Measurements from ENCODE around the gene SLMAP. TPM values are rescaled to one million over a fixed set of nuclear protein-coding genes. Genes with fewer than 3 reads are reported as not detected.

The SLMAP gene
- polyA plus RNA-seq, 1 of the 3 experiments (the other 2 are of a cell fraction), result 10.5 TPM

GRCh38 chr3:57929988-57930387 lies 173.9 kb downstream of the SLMAP start:
- Histone ChIP-seq H2AFZ (ENCODE audit: low read depth) (no peak overlapping the region), H3K4me3 (ENCODE audit: low read depth in 2 of 2, low read length in 1 of 2) (no peak overlapping the region), H3K27ac (ENCODE audit: low read depth in 2 of 2, low read length in 1 of 2) (no peak overlapping the region), H4K20me1 (ENCODE audit: insufficient read depth) (no peaks in the 10 kb centered on the region), H3F3A (replicated peaks; ENCODE audit: insufficient read depth) (peaks cover 5% of the 10 kb centered on the region), H3K9me3 (no peaks in the 10 kb centered on the region), H3K4me1 (ENCODE audit: control insufficient read depth in 1 of 2, insufficient read depth in 2 of 2, low read depth in 1 of 2, low read length in 1 of 2) (no peaks in the 10 kb centered on the region), H3K9ac (no peak overlapping the region), H3K27me3 (ENCODE audit: insufficient read depth) (no peaks in the 10 kb centered on the region), H3K4me2 (no peak overlapping the region), H3K79me2 (ENCODE audit: insufficient read depth) (no peaks in the 10 kb centered on the region), H3K36me3 (replicated peaks in 1 of 2; ENCODE audit: control insufficient read depth in 1 of 2, insufficient read depth in 2 of 2, low read length in 1 of 2) (peaks cover 7 to 16% of the 10 kb centered on the region in 2 experiments), H3K9me2 (no peaks in the 10 kb centered on the region)
- DNase-seq, result no peak
- POLR2A ChIA-PET, result no interaction called here
- CTCF ChIA-PET, result interaction anchor here (1.1 kb wide), 1 partner anchor 13 kb away, joined by 3 read pairs; no protein-coding TSS in a partner anchor
- no peak for TF ChIP-seq ZBTB33 (IDR thresholded peaks at IDR 0.05; ENCODE audit: borderline replicate concordance, low read depth)
- no peak for TF ChIP-seq PBX3 (IDR thresholded peaks at IDR 0.05)
- TF ChIP-seq RAD21 (IDR thresholded peaks at IDR 0.05; ENCODE audit: low read length), result no peak
- TF ChIP-seq RFX5 (IDR thresholded peaks at IDR 0.05; ENCODE audit: low read length), result no peak
- no peak for TF ChIP-seq FOXM1 (IDR thresholded peaks at IDR 0.05; ENCODE audit: low read depth)
- TF ChIP-seq USF1 (IDR thresholded peaks at IDR 0.05; ENCODE audit: borderline replicate concordance, low read depth), result no peak
- TF ChIP-seq CTCF (IDR thresholded peaks at IDR 0.05), result no peak
- no peak for TF ChIP-seq YY1 (IDR thresholded peaks at IDR 0.05; ENCODE audit: low read depth)
- TF ChIP-seq EP300 (IDR thresholded peaks at IDR 0.05; ENCODE audit: borderline replicate concordance in 1 of 2, low read depth in 1 of 2, low read length in 1 of 2), result no peak
- 85% methylated on average over 2 of the region's 2 CpGs for WGBS (ENCODE audit: low lambda C conversion rate)

- TF ChIP-seq FOXM1 (IDR thresholded peaks at IDR 0.05; ENCODE audit: low read depth) (no peak), IRF3 (IDR thresholded peaks at IDR 0.05; ENCODE audit: low read depth, low read length) (no peak), REST (IDR thresholded peaks at IDR 0.05; ENCODE audit: low read depth, low read length) (no peak), MEF2A (IDR thresholded peaks at IDR 0.05; ENCODE audit: borderline replicate concordance, low read depth) (no peak)
- Histone ChIP-seq H3K79me2 (ENCODE audit: insufficient read depth) (no peaks in the 10 kb centered on the region), H3K9ac (no peak overlapping the region), H2AFZ (ENCODE audit: low read depth) (no peak overlapping the region), H3K36me3 (replicated peaks in 1 of 2; ENCODE audit: control insufficient read depth in 1 of 2, insufficient read depth in 2 of 2, low read length in 1 of 2) (peaks cover 0 to 16% of the 10 kb centered on the region in 2 experiments), H3K27me3 (ENCODE audit: insufficient read depth) (no peaks in the 10 kb centered on the region), H4K20me1 (ENCODE audit: insufficient read depth) (no peaks in the 10 kb centered on the region), H3K4me1 (ENCODE audit: control insufficient read depth in 1 of 2, insufficient read depth in 2 of 2, low read depth in 1 of 2, low read length in 1 of 2) (no peaks in the 10 kb centered on the region), H3K27ac (ENCODE audit: low read depth in 2 of 2, low read length in 1 of 2) (no peak overlapping the region), H3F3A (replicated peaks; ENCODE audit: insufficient read depth) (no peaks in the 10 kb centered on the region), H3K9me2 (no peaks in the 10 kb centered on the region), H3K4me2 (no peak overlapping the region), H3K9me3 (no peaks in the 10 kb centered on the region), H3K4me3 (ENCODE audit: low read depth in 2 of 2, low read length in 1 of 2) (no peak overlapping the region)
- ChIA-PET POLR2A (no interaction called here), CTCF (no interaction called here)
- WGBS (ENCODE audit: low lambda C conversion rate), result 76% methylated on average over 2 of the region's 2 CpGs
- no peak for DNase-seq
These were observed 177.5 kb downstream of the SLMAP start for GRCh38 chr3:57933602-57934001.

Measured in SK-N-SH (cell line).